ENCODE data around the gene AK8.

- TF ChIP-seq ZFP30 (CRISPR knock-in tag; IDR thresholded peaks at IDR 0.05) (no peak), GLIS3 (CRISPR knock-in tag; IDR thresholded peaks at IDR 0.05) (no peak), ZFP3 (CRISPR knock-in tag; IDR thresholded peaks at IDR 0.05) (no peak), TOX (CRISPR knock-in tag; IDR thresholded peaks at IDR 0.05; ENCODE audit: borderline replicate concordance) (no peak), CSRNP3 (CRISPR knock-in tag; IDR thresholded peaks at IDR 0.05) (no peak), ZC3H10 (CRISPR knock-in tag; IDR thresholded peaks at IDR 0.05) (no peak), ZNF70 (CRISPR knock-in tag; IDR thresholded peaks at IDR 0.05) (no peak), ZNF8 (CRISPR knock-in tag; IDR thresholded peaks at IDR 0.05) (no peak), ARNTL (CRISPR knock-in tag; IDR thresholded peaks at IDR 0.05; ENCODE audit: borderline replicate concordance, low read depth) (no peak)
- TF ChIP-seq, protein P1, sequence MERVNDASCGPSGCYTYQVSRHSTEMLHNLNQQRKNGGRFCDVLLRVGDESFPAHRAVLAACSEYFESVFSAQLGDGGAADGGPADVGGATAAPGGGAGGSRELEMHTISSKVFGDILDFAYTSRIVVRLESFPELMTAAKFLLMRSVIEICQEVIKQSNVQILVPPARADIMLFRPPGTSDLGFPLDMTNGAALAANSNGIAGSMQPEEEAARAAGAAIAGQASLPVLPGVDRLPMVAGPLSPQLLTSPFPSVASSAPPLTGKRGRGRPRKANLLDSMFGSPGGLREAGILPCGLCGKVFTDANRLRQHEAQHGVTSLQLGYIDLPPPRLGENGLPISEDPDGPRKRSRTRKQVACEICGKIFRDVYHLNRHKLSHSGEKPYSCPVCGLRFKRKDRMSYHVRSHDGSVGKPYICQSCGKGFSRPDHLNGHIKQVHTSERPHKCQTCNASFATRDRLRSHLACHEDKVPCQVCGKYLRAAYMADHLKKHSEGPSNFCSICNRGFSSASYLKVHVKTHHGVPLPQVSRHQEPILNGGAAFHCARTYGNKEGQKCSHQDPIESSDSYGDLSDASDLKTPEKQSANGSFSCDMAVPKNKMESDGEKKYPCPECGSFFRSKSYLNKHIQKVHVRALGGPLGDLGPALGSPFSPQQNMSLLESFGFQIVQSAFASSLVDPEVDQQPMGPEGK (CRISPR knock-in tag; IDR thresholded peaks at IDR 0.05; ENCODE audit: borderline replicate concordance), result no peak
These were observed 155.5 kb downstream of the AK8 start for GRCh38 chr9:132722564-132723065.

Data from SK-N-SH treated with all-trans-retinoic acid at 6 μM for 48 hours (cell line).